ENCODE results near the gene SNCAIP.

GRCh38 chr5:122321921-122322320 lies 9.9 kb downstream of the SNCAIP start:
- TF ChIP-seq CTCF (IDR thresholded peaks at IDR 0.05; ENCODE audit: low read length) (no peak), EZH2 (IDR thresholded peaks at IDR 0.05; ENCODE audit: borderline replicate concordance, low read length) (no peak)

Data from OCI-LY1 (cell line).